Measurements from ENCODE around the gene PPAT.
"Not testable (repeated sequence)": the region's sequence is repeated elsewhere in the genome, so short reads cannot be mapped to it uniquely, and the experiment has no call there.

The PPAT gene

GRCh38 chr4:56374956-56375355 lies 60.5 kb downstream of the PPAT start:
- no peak for DNase-seq

GRCh38 chr4:56372774-56373173 lies 62.6 kb downstream of the PPAT start:
- no peak for DNase-seq

- no peak for DNase-seq
These were observed 63.8 kb downstream of the PPAT start for GRCh38 chr4:56371426-56372220.

- DNase-seq: no peak
These were observed 65.0 kb downstream of the PPAT start for GRCh38 chr4:56370377-56370776.

GRCh38 chr4:56362981-56363380 lies 72.4 kb downstream of the PPAT start:
- not testable (repeated sequence) for DNase-seq

- DNase-seq: no peak
These were observed 75.3 kb downstream of the PPAT start for GRCh38 chr4:56360071-56360470.

GRCh38 chr4:56356650-56357049 lies 78.8 kb downstream of the PPAT start:
- no peak for DNase-seq

GRCh38 chr4:56348576-56348975 lies 86.8 kb downstream of the PPAT start:
- no peak for DNase-seq

- DNase-seq: no peak
These were observed 90.0 kb downstream of the PPAT start for GRCh38 chr4:56345458-56345857.
